H9 (cell line): ENCODE results near the gene GGCT. TPM values are rescaled to one million over a fixed set of nuclear protein-coding genes. Genes with fewer than 3 reads are reported as not detected.

ENCODE experiments used
- DNase-seq: peaks from one replicate; pipeline ENCODE4 v3.0.0-alpha.2; 2017
- H2AFZ ChIP-seq: one replicate; pipeline ENCODE4 v1.6.1; 2013; ENCODE audit warnings: mild to moderate bottlenecking, low read length, control low read depth, moderate library complexity
- H2AK5ac ChIP-seq: 2 replicates; pipeline ENCODE4 v1.6.1; 2013; ENCODE audit warnings: low read length, control low read depth, mixed read lengths; ENCODE audit not compliant: insufficient read length
- H2BK120ac ChIP-seq: one replicate; pipeline ENCODE4 v1.6.1; 2013; ENCODE audit warnings: low read depth, mild to moderate bottlenecking, low read length, control low read depth, inconsistent platforms; ENCODE audit not compliant: poor library complexity, severe bottlenecking
- H2BK12ac ChIP-seq: 2 replicates; pipeline ENCODE4 v1.6.1; 2013; ENCODE audit warnings: low read length, control low read depth, mixed read lengths, low read depth; ENCODE audit not compliant: insufficient read length
- H2BK15ac ChIP-seq: 2 replicates; pipeline ENCODE4 v1.6.1; 2013; ENCODE audit warnings: low read depth, low read length, control low read depth
- H2BK20ac ChIP-seq: one replicate; pipeline ENCODE4 v1.6.1; 2013; ENCODE audit warnings: low read depth, mild to moderate bottlenecking, low read length, control low read depth, inconsistent platforms; ENCODE audit not compliant: poor library complexity, severe bottlenecking
- H2BK5ac ChIP-seq: 2 replicates; pipeline ENCODE4 v1.6.1; 2013; ENCODE audit warnings: low read length, control low read depth, mixed read lengths; ENCODE audit not compliant: insufficient read length
- H3K14ac ChIP-seq: 2 replicates; pipeline ENCODE4 v1.6.1; 2013; ENCODE audit warnings: low read length, control low read depth; ENCODE audit not compliant: insufficient read depth
- H3K18ac ChIP-seq: 2 replicates; pipeline ENCODE4 v1.6.1; 2013; ENCODE audit warnings: low read depth, mild to moderate bottlenecking, mixed read lengths, low read length, control low read depth; ENCODE audit not compliant: insufficient read length
- H3K23ac ChIP-seq: 2 replicates; pipeline ENCODE4 v1.6.1; 2013; ENCODE audit warnings: low read length, control low read depth, mixed read lengths, low read depth; ENCODE audit not compliant: insufficient read length
- H3K23me2 ChIP-seq: 2 replicates; pipeline ENCODE4 v1.6.1; 2013; ENCODE audit warnings: low read depth, mild to moderate bottlenecking, mixed read lengths, low read length, control low read depth; ENCODE audit not compliant: insufficient read length, poor library complexity, severe bottlenecking
- H3K27ac ChIP-seq: 2 replicates; pipeline ENCODE4 v1.5.1; 2013; ENCODE audit warnings: low read length, control low read depth, mixed read lengths, low read depth; ENCODE audit not compliant: insufficient read length
- H3K27me3 ChIP-seq: 2 replicates; pipeline ENCODE4 v1.6.1; 2013; ENCODE audit warnings: low read length, control low read depth, inconsistent platforms; ENCODE audit not compliant: insufficient read depth
- H3K4ac ChIP-seq: 2 replicates; pipeline ENCODE4 v1.6.1; 2013; ENCODE audit warnings: low read depth, mild to moderate bottlenecking, control low read depth, inconsistent platforms, low read length, moderate library complexity
- H3K4me1 ChIP-seq: 2 replicates; pipeline ENCODE4 v1.6.1; 2013; ENCODE audit warnings: low read length, control low read depth, inconsistent platforms; ENCODE audit not compliant: insufficient read depth
- H3K4me2 ChIP-seq: 2 replicates; pipeline ENCODE4 v1.6.1; 2013; ENCODE audit warnings: low read length, control low read depth, mixed read lengths; ENCODE audit not compliant: insufficient read length, insufficient read depth
- H3K56ac ChIP-seq: 2 replicates; pipeline ENCODE4 v1.6.1; 2013; ENCODE audit warnings: low read depth, mild to moderate bottlenecking, mixed read lengths, low read length, control low read depth; ENCODE audit not compliant: insufficient read length
- H3K79me1 ChIP-seq: 2 replicates; pipeline ENCODE4 v1.6.1; 2013; ENCODE audit warnings: low read depth, mild to moderate bottlenecking, moderate library complexity, low read length, control low read depth, inconsistent platforms; ENCODE audit not compliant: insufficient read depth, poor library complexity, severe bottlenecking
- H3K79me2 ChIP-seq: 2 replicates; pipeline ENCODE4 v1.6.1; 2013; ENCODE audit warnings: low read length, control low read depth, inconsistent platforms; ENCODE audit not compliant: insufficient read depth
- H3K9ac ChIP-seq: 2 replicates; pipeline ENCODE4 v1.6.1; 2013; ENCODE audit warnings: low read length, control low read depth, mixed read lengths; ENCODE audit not compliant: insufficient read length; ENCODE audit errors: extremely low read depth
- H3K9me3 ChIP-seq: one replicate; pipeline ENCODE4 v1.6.1; 2013; ENCODE audit warnings: low read depth, low read length, inconsistent platforms; ENCODE audit not compliant: control insufficient read depth
- H3T11ph ChIP-seq: one replicate; pipeline ENCODE4 v1.6.1; 2013; ENCODE audit warnings: mild to moderate bottlenecking, low read length, control low read depth, inconsistent platforms
- H4K20me1 ChIP-seq: one replicate; pipeline ENCODE4 v1.6.1; 2013; ENCODE audit not compliant: control insufficient read depth, insufficient read length, insufficient read depth
- H4K5ac ChIP-seq: 2 replicates; pipeline ENCODE4 v1.6.1; 2013; ENCODE audit warnings: low read depth, mild to moderate bottlenecking, mixed read lengths, low read length, control low read depth; ENCODE audit not compliant: insufficient read length
- H4K8ac ChIP-seq: replicated peaks from 2 replicates; pipeline ENCODE4 v1.6.1; 2013; ENCODE audit warnings: low read length, control low read depth, mixed read lengths, low read depth; ENCODE audit not compliant: insufficient read length
- H4K91ac ChIP-seq: 2 replicates; pipeline ENCODE4 v1.6.1; 2013; ENCODE audit warnings: low read depth, mild to moderate bottlenecking, moderate library complexity, mixed read lengths, low read length, control low read depth; ENCODE audit not compliant: insufficient read length
- H3K27ac Mint-ChIP-seq, 3 experiments: 2 replicates in 2 of 3; 3 replicates in 1 of 3; pipeline ENCODE4 v1.8.0; 2020 to 2021; ENCODE audit warnings: mixed read lengths in 3 of 3, mild to moderate bottlenecking in 1 of 3, moderate library complexity in 1 of 3
- H3K27me3 Mint-ChIP-seq: 2 replicates; pipeline ENCODE4 v1.8.0; 2021; ENCODE audit warnings: low read depth, mild to moderate bottlenecking, moderate library complexity, mixed read lengths
- H3K36me3 Mint-ChIP-seq, 3 experiments: 2 replicates in 2 of 3; 3 replicates in 1 of 3; pipeline ENCODE4 v1.8.0; 2020 to 2021; ENCODE audit warnings: low read depth in 3 of 3, mixed read lengths in 3 of 3; ENCODE audit not compliant: insufficient read depth in 1 of 3
- H3K4me1 Mint-ChIP-seq, 2 experiments: 2 replicates each; pipeline ENCODE4 v1.8.0; 2020; ENCODE audit warnings: mixed read lengths in 2 of 2
- H3K4me3 Mint-ChIP-seq, 2 experiments: 2 replicates in 1 of 2; 3 replicates in 1 of 2; pipeline ENCODE4 v1.8.0; 2020 to 2021; ENCODE audit warnings: mild to moderate bottlenecking in 2 of 2, mixed read lengths in 2 of 2, moderate library complexity in 1 of 2
- H3K9me3 Mint-ChIP-seq, 2 experiments: 2 replicates in 1 of 2; 3 replicates in 1 of 2; pipeline ENCODE4 v1.8.0; 2020; ENCODE audit warnings: mild to moderate bottlenecking in 2 of 2, mixed read lengths in 2 of 2, moderate library complexity in 1 of 2
- CTCF ChIP-seq: fragments of 200-600 bp; sonication (generic); conservative IDR thresholded peaks from 3 replicates; pipeline ENCODE4 v1.8.0; 2021; ENCODE audit warnings: antibody characterized with exemption, mild to moderate bottlenecking
- WGBS: extraction: QIAGEN DNeasy Blood & Tissue Kit; methylation state at CpG from one replicate; pipeline ENCODE4 v1.1.7; 2013; ENCODE audit warnings: missing lambda C conversion rate, low lambda C conversion rate, mixed read lengths; ENCODE audit not compliant: insufficient read length; ENCODE audit errors: extremely low coverage; 5-methylcytosine and 5-hydroxymethylcytosine counted together
- total RNA-seq: library from RNA; stranded (reverse); gene quantifications from 2 replicates; pipeline ENCODE4 v1.2.1, GENCODE V29; 2021

The GGCT gene
- total RNA-seq, 1 experiment from 2014 or later: 84.9 TPM

GRCh38 chr7:30519122-30519521, 14.5 kb upstream of the GGCT start:
- Histone ChIP-seq H2BK120ac (no peak overlapping the region), H4K91ac (no peak overlapping the region), H3K27me3 (no peaks in the 10 kb centered on the region), H3K56ac (no peak overlapping the region), H3K79me2 (no peaks in the 10 kb centered on the region), H2BK20ac (no peak overlapping the region), H3K9ac (no peak overlapping the region), H2BK12ac (no peak overlapping the region), H3K23me2 (no peaks in the 10 kb centered on the region), H2AFZ (no peak overlapping the region), H3K27ac (no peak overlapping the region), H3K18ac (no peak overlapping the region), H3K4me1 (no peaks in the 10 kb centered on the region; the same call in 1 of the 2 replicates), H3K79me1 (no peaks in the 10 kb centered on the region), H3K4me2 (no peak overlapping the region), H3K14ac (no peak overlapping the region), H3K9me3 (no peaks in the 10 kb centered on the region), H2BK5ac (no peak overlapping the region), H4K8ac (no peak overlapping the region), H2AK5ac (no peak overlapping the region), H3K23ac (no peak overlapping the region), H4K20me1 (no peaks in the 10 kb centered on the region), H3T11ph (no peak overlapping the region), H4K5ac (no peak overlapping the region), H3K4ac (no peak overlapping the region), H2BK15ac (no peak overlapping the region)
- Mint-ChIP-seq H3K27me3 (no peaks in the 10 kb centered on the region), H3K36me3 (no peaks in the 10 kb centered on the region), H3K9me3 (no peaks in the 10 kb centered on the region), H3K4me1 (peaks cover 10 to 12% of the 10 kb centered on the region in 2 experiments), H3K27ac (no peak overlapping the region), H3K4me3 (no peak overlapping the region)
- no CpG with 5 or more reads among the region's 3 CpGs for WGBS
- DNase-seq: no peak
- no peak for TF ChIP-seq CTCF
